ENCODE measurements around the gene TUT1.

DNA sequence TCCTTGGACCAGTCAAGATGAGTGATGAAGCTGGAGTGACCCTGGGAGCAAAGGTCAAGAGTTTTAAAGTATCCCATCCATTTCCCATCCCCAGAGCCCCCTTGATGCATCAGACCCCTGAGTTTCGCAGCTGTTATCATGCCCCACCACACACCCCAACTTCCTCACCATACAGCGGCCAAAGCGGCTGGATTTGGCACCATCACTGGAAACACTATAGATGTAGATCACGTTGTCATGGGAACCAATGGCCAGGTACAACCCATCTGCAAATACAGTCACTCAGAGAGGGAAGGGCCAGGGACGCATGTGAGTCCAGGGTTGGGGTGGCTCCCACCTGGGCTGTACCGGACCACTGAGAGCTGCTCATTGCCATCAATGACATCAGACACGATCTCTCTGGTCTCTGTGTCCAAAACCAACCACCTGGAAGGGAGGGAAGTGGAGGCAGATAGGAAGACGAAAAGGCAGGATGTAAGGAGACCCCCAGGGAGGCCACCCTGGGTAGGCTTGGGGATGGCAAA, 12.5 kb upstream of the TUT1 start:
- TF ChIP-seq, protein P1, sequence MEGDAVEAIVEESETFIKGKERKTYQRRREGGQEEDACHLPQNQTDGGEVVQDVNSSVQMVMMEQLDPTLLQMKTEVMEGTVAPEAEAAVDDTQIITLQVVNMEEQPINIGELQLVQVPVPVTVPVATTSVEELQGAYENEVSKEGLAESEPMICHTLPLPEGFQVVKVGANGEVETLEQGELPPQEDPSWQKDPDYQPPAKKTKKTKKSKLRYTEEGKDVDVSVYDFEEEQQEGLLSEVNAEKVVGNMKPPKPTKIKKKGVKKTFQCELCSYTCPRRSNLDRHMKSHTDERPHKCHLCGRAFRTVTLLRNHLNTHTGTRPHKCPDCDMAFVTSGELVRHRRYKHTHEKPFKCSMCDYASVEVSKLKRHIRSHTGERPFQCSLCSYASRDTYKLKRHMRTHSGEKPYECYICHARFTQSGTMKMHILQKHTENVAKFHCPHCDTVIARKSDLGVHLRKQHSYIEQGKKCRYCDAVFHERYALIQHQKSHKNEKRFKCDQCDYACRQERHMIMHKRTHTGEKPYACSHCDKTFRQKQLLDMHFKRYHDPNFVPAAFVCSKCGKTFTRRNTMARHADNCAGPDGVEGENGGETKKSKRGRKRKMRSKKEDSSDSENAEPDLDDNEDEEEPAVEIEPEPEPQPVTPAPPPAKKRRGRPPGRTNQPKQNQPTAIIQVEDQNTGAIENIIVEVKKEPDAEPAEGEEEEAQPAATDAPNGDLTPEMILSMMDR (conservative IDR thresholded peaks at IDR 0.05) = no peak
- TF ChIP-seq ZFX (IDR thresholded peaks at IDR 0.05) = no peak
